ENCODE data around the gene DERL3. TPM values are rescaled to one million over a fixed set of nuclear protein-coding genes. Genes with fewer than 3 reads are reported as not detected.

Gene DERL3
- total RNA-seq, 1 donor from 2014 or later = 9.0 TPM

- intact Hi-C loops (cut with micrococcal nuclease) = loop anchor here (5.0 kb wide), 1 partner anchor 236 kb away; no protein-coding TSS in a partner anchor
These were observed 9.4 kb upstream of the DERL3 start for GRCh38 chr22:23847991-23848864.

DNA sequence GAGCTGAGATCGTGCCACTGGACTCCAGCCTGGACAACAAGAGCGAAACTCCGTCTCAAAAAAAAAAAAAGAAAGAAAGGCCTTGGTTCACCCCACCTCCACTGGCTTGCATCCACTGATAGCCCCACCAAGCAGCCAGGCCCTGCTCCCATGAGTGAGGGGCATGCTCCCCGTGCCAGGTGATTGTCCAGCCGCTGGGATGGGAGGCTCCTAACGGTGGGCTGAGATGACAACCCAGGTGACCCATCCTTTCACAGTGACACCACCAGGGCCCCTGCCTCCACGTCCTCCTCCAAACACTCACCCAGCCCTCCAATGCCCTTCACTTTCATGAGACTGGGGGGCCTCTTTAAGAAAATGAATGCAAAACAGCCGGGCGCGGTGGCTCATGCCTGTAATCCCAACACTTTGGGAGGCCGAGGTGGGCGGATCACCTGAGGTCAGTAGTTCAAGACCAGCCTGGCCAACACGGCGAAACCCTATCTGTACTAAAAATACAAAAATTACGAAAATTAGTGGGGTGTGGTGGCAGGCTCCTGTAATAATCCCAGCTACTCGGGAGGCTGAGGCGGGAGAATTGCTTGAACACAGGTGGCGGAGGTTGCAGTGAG is 8.6 kb upstream of the DERL3 start:
- intact Hi-C loops (cut with micrococcal nuclease) = loop anchor here (5.0 kb wide), 1 partner anchor 235 kb away; no protein-coding TSS in a partner anchor

GRCh38 chr22:23846081-23846469 is 7.3 kb upstream of the DERL3 start:
- intact Hi-C loops (cut with micrococcal nuclease) = loop anchor here (5.0 kb wide), 1 partner anchor 234 kb away; no protein-coding TSS in a partner anchor

DNA sequence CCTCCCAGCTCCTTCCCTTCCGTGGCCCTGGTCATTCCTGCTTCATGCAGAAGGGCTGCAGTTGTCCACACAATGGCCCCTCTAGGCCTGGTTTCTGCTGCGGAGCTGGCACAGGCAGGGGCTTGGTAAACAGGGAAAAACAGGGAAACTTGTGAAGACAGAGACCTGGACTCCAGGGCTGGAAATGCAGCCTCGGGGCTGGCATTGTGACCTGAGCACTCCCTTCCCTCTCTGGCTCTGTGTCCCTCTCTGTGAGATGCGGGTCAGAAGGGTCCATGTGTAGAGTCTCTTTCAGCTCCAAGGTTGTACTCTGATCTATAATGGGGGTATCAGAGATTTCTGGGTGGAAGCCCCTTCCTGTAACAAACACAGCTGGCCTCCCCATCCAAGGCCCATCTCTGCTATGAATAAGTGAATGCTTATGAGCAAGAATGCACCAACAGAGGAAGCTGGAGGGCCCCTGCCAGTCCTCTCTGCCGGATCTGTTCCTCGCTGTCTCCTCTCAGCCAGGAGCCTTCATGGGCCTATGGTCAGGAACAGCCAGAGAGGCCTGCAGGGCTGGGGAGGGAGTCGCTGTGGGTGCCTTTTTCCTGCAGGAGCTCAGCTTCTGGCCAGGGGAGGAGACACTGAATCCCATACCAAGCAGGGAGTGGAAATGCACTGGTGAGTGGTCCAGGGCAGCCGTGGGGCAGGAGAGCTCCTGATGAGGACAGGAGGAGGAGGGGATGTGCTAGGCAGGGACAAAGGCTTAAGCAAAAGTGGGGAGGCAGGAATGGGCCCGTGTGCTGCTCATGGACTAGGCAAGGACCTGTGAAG is 6.7 kb upstream of the DERL3 start:
- intact Hi-C loops (cut with micrococcal nuclease) = loop anchor here (5.0 kb wide), 1 partner anchor 233 kb away; no protein-coding TSS in a partner anchor

- intact Hi-C loops (cut with micrococcal nuclease) = loop anchor here (5.0 kb wide), 1 partner anchor 232 kb away; no protein-coding TSS in a partner anchor
These were observed 6.0 kb upstream of the DERL3 start for GRCh38 chr22:23844739-23845202.

- intact Hi-C loops (cut with micrococcal nuclease) = no loop called here
These were observed 3.8 kb upstream of the DERL3 start for GRCh38 chr22:23842599-23842998.

GRCh38 chr22:23841736-23842445 is 3.1 kb upstream of the DERL3 start:
- intact Hi-C loops (cut with micrococcal nuclease) = no loop called here

GRCh38 chr22:23841292-23841691 is 2.5 kb upstream of the DERL3 start:
- intact Hi-C loops (cut with micrococcal nuclease) = no loop called here

- intact Hi-C loops (cut with micrococcal nuclease) = no loop called here
These were observed 1.2 kb upstream of the DERL3 start for GRCh38 chr22:23840026-23840425.

- intact Hi-C loops (cut with micrococcal nuclease) = loop anchor here (2.0 kb wide), 2 partner anchors 19 to 71 kb away; partner anchors contain the start of genes CHCHD10 and SLC2A11
These were observed 710 bp downstream of the DERL3 start for GRCh38 chr22:23837911-23838680.

GRCh38 chr22:23837496-23837859 is 1.3 kb downstream of the DERL3 start:
- intact Hi-C loops (cut with micrococcal nuclease) = no loop called here

GRCh38 chr22:23836692-23837495 is 1.9 kb downstream of the DERL3 start:
- intact Hi-C loops (cut with micrococcal nuclease) = no loop called here

- intact Hi-C loops (cut with micrococcal nuclease) = no loop called here
These were observed 2.5 kb downstream of the DERL3 start for GRCh38 chr22:23836281-23836680.

DNA sequence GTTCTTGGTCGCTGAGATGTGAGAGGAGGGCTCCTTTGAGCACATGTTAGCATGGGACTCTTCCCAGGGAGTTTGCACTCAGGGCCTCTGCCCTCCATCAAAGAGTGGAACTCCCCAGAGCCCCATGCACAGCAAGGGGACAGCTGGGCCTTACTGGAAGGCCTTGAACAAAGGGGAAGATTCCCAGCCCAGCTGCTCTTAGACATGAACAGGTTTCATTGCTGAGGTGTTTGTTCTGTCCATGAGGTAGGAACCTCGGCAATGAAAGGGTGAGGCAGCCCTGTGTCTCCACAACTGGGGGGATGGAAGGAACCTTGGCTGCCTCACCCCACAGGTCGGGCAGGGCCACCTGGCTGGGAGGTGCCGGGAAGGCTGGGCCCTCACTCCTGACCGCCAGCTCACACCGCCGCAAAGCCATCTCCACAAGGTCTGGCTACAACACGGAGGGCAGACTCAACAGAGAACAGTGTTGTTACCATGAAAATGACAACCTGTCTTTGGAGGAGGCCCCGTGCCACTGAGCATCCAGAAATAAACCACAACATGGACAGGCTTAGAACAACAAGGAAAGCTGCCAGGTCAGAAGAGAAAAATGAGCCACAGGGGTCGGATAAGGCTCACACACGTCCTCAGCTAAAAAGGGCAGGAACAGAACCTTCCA is 3.2 kb downstream of the DERL3 start:
- intact Hi-C loops (cut with micrococcal nuclease) = no loop called here

- intact Hi-C loops (cut with micrococcal nuclease) = no loop called here
These were observed 3.9 kb downstream of the DERL3 start for GRCh38 chr22:23834793-23835483.

- intact Hi-C loops (cut with micrococcal nuclease) = no loop called here
These were observed 4.4 kb downstream of the DERL3 start for GRCh38 chr22:23834406-23834792.

DNA sequence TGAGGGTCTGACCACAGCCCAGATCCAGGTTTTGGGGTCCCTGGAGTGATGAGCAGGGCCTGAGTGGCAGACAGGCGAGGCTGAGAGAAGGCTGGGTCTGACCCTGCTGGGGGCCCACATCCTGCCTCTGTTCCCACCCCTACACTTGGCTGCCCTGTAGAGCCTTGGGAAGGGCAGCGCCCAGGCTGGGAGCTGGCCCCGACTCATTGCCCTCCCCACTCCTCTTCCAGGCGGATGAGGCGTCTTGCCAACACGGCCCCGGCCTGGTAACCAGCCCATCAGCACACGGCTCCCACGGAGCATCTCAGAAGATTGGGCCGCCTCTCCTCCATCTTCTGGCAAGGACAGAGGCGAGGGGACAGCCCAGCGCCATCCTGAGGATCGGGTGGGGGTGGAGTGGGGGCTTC is 4.9 kb downstream of the DERL3 start:
- intact Hi-C loops (cut with micrococcal nuclease) = no loop called here

Data from T-helper 1 cell treated with Interleukin-12 subunit alpha and Interleukin-12 subunit beta and Interleukin-4 antibody, amounts not matched to agents 30 ng/mL and 1 ng/mL, for 36 hours (primary cell).